Melanocyte of skin (primary cell): ENCODE measurements around the gene ZNF43. TPM values are rescaled to one million over a fixed set of nuclear protein-coding genes. Genes with fewer than 3 reads are reported as not detected.

Experiments used
- total RNA-seq, 2 donors: library from RNA; depleted of rRNA; stranded (reverse); fragments of >200 nt; gene quantifications; 2 replicates each; pipeline ENCODE4 v1.2.3, GENCODE V29; 2012

ZNF43 gene
- total RNA-seq = 10 to 100 TPM; 10.3 to 11.3 TPM

GRCh38 chr19:21835810-21836444 is at the start of gene ZNF43:
TSS of gene ZNF43 (minus strand) at chr19:21836182. CDS start at chr19:21836038, 144 bp downstream.

GRCh38 chr19:21767065-21767800 is 68.7 kb downstream of the ZNF43 start, which contains the start of gene ZNF100:
TSS of gene ZNF100 (minus strand) at chr19:21767579. CDS start at chr19:21767429, 150 bp downstream.

Other genes starting within 250 kb of the ZNF43 start
- gene ZNF100, start 68.6 kb downstream of the ZNF43 start, total RNA-seq = 1 to 10 TPM; 6.7 to 7.6 TPM
- gene ZNF208, start 174.8 kb upstream of the ZNF43 start, total RNA-seq = under 1 TPM in 1 of 2 donors, not detected in 1; 0.34 TPM
- 1 to 10 TPM in 1 of 2 donors, under 1 TPM in 1; 0.34 to 3.3 TPM for gene ZNF257, start 216.3 kb upstream of the ZNF43 start, total RNA-seq